Measurements from ENCODE around the gene F7. TPM values are rescaled to one million over a fixed set of nuclear protein-coding genes. Genes with fewer than 3 reads are reported as not detected.

The F7 gene
- total RNA-seq, 2 experiments from 2014 or later: 0.20 to 0.45 TPM

DNA sequence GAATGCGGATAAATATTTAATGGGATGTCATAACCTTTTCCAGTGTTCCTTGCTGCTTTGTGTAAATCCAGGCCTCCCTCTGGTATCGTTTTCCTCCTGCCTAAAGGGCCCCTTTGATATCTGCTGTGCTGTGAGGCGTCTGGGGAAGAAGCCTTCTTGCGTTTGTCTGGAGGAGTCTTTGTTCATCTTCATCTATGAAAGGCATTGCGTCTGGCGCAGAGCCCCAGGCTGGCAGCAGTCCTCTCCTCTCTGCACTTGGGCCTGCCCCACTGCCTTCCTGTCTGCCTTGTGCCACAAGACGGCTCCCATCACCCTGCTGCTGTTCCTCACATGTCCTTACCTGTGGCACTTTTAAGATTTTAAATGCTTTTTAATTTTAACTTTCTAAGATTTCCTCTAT, 62.6 kb downstream of the F7 start:
- POLR2A ChIA-PET: no interaction called here
- intact Hi-C loops (cut with micrococcal nuclease): no loop called here
- TF ChIP-seq, protein P1, sequence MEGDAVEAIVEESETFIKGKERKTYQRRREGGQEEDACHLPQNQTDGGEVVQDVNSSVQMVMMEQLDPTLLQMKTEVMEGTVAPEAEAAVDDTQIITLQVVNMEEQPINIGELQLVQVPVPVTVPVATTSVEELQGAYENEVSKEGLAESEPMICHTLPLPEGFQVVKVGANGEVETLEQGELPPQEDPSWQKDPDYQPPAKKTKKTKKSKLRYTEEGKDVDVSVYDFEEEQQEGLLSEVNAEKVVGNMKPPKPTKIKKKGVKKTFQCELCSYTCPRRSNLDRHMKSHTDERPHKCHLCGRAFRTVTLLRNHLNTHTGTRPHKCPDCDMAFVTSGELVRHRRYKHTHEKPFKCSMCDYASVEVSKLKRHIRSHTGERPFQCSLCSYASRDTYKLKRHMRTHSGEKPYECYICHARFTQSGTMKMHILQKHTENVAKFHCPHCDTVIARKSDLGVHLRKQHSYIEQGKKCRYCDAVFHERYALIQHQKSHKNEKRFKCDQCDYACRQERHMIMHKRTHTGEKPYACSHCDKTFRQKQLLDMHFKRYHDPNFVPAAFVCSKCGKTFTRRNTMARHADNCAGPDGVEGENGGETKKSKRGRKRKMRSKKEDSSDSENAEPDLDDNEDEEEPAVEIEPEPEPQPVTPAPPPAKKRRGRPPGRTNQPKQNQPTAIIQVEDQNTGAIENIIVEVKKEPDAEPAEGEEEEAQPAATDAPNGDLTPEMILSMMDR (IDR thresholded peaks at IDR 0.05): no peak
- Mint-ChIP-seq H3K4me1 (ENCODE audit: low read depth) (peaks cover 21% of the 10 kb centered on the region), H3K27me3 (no peaks in the 10 kb centered on the region), H3K36me3 (ENCODE audit: low read depth) (peaks cover 25% of the 10 kb centered on the region), H3K9me3 (peaks cover 2% of the 10 kb centered on the region), H3K27ac (no peak overlapping the region), H3K4me3 (no peak overlapping the region)
- DNase-seq (no peak), ATAC-seq (no peak)
- CTCF ChIA-PET: no interaction called here

DNA sequence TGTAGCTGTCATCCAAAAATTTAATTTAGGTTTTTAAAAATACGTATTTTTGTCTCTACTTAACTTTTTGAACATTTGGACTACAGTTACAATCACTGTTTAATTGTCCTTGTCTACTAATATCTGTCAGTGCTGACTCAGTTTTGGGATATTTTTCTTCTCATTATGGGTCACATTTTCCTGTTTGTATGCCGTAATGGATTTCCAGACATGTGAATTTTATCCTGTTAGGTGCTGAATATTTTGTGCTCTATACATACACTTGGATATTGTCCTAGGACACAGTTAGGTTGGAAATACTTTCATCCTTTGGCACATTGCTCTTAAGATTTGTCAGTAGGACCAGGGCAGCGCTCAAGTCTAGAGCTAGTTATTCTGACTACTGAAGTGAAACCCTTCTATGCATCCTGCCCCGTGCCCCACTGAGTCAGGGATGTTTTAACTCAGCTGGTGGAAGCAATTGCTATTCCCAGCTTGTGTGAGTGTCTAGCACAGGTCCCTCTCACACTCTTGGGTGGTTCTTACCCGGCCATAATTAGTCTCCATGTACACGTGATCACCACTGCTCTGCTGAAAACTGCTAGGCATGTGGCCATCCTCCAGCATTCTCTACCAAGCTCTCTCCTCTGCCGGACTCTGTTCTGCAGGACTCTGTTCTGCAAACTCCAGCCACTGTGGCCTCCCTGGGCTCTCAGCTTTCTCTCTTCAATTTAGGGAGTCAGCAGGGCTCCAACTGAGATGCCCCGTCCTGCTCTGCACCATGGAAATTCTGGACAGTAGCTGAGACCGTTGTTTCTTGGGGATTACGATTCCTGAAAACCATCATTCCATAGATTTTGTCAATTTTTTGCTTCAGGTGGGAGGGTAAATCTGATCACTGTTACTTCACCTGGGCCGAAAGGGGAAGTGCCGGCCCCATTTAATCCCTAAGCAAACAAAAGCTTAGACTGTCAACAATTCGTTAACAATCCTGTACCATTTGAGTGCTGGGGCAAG, 64.0 kb downstream of the F7 start:
- Mint-ChIP-seq H3K4me3 (no peak overlapping the region), H3K4me1 (ENCODE audit: low read depth) (peaks cover 15% of the 10 kb centered on the region), H3K9me3 (peaks cover 2% of the 10 kb centered on the region), H3K27me3 (no peaks in the 10 kb centered on the region), H3K36me3 (ENCODE audit: low read depth) (peaks cover 29% of the 10 kb centered on the region), H3K27ac (no peak overlapping the region)
- intact Hi-C loops (cut with micrococcal nuclease): no loop called here
- DNase-seq (no peak), ATAC-seq (no peak)
- TF ChIP-seq, protein P1 (IDR thresholded peaks at IDR 0.05): no peak
- POLR2A ChIA-PET: no interaction called here
- CTCF ChIA-PET: interaction anchor here (1.5 kb wide), 1 partner anchor 226 kb away, joined by 3 read pairs; no protein-coding TSS in a partner anchor

Other genes starting within 250 kb of the F7 start
- 1 to 10 TPM; 7.6 to 8.9 TPM for gene MCF2L, start 136.6 kb upstream of the F7 start, total RNA-seq
- not detected for gene F10, start 17.0 kb downstream of the F7 start, total RNA-seq
- gene PROZ, start 52.9 kb downstream of the F7 start, total RNA-seq: not detected
- 10 to 100 TPM; 75.8 to 79.0 TPM for gene PCID2, start 102.9 kb downstream of the F7 start, total RNA-seq
- gene CUL4A, start 103.8 kb downstream of the F7 start, total RNA-seq: 10 to 100 TPM; 81.5 to 81.7 TPM
- gene LAMP1, start 191.4 kb downstream of the F7 start, total RNA-seq: 10 to 100 TPM; 37.0 to 42.6 TPM

Measured in activated CD8-positive, alpha-beta T cell treated with anti-CD3 and anti-CD28 coated beads for 36 hours (primary cell).